HG03439 (cell line): ENCODE measurements around the gene UGT1A8.
"Not testable (repeated sequence)": the region's sequence is repeated elsewhere in the genome, so short reads cannot be mapped to it uniquely, and the experiment has no call there.

ENCODE experiments used
- ATAC-seq: cut with Tn5 transposase; IDR thresholded peaks from one replicate; pipeline ENCODE4 v1.9.1; 2021; ENCODE audit warnings: mild to moderate bottlenecking, moderate library complexity; ENCODE audit not compliant: unreplicated experiment

Gene UGT1A8

DNA sequence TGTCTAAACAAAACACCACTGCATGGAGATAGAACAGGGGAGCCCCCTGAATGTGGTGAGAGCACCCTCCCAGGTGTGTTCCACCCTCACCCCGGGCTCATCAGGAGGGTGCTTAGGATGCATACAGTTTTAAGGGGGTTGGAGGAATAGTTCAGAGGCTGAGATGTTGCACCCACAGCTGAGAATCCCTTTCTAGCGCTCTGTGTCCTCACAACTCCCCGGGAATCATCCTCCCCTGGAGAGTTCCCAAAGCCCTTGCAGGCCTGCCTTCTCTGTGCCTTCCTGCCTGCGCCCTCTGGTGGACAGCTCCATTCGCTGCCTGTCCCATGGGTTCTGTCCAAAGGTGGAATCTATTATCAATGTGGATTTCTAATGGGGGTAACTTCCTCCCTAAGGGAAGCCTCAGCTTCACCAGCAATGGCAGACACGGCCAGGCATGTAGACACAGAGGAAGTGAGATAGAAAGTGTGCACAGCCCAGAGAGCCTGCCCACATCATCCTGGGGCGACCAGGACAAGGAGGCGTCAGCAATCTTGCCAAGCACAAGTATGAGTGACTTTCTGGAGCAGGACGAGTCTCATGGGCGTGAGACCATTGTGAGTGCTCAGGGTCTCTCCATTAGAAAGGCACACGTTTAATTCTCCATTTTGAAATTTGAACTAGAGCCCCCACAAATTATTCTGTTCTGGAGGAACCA lies 94.0 kb downstream of the UGT1A8 start:
- peak; percentile 69 for ATAC-seq

DNA sequence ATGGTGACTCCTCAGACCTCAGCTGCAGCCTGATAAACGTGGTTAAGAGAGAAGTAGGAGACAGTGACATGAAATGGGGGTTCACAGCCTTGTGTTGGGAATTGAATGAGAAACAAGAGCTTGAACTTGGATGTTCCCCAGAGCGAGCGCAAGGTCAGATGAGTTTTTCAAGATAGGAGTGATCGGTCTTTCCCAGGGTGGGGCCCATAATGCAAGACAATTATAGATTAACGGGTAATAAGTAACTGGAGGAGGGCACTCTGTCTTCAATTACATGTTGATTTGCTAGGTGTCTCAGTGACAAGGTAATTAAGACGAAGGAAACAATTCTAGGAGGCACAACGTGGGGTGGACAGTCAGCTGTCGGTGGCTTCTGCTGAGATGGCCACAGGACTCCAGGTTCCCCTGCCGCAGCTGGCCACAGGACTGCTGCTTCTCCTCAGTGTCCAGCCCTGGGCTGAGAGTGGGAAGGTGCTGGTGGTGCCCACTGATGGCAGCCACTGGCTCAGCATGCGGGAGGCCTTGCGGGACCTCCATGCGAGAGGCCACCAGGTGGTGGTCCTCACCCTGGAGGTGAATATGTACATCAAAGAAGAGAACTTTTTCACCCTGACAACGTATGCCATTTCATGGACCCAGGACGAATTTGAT lies 95.3 kb downstream of the UGT1A8 start, which contains the start of gene UGT1A5:
TSS of gene UGT1A5 (plus strand) at position 297 of the 651 bp plus-strand sequence. CDS start at position 382, 85 bp downstream.
- no peak for ATAC-seq

DNA sequence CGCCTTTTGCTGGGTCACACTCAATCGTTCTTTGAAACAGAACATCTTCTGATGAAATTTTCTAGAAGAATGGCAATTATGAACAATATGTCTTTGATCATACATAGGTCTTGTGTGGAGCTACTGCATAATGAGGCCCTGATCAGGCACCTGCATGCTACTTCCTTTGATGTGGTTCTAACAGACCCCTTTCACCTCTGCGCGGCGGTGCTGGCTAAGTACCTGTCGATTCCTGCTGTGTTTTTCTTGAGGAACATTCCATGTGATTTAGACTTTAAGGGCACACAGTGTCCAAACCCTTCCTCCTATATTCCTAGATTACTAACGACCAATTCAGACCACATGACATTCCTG lies 95.8 kb downstream of the UGT1A8 start:
- no peak for ATAC-seq

DNA sequence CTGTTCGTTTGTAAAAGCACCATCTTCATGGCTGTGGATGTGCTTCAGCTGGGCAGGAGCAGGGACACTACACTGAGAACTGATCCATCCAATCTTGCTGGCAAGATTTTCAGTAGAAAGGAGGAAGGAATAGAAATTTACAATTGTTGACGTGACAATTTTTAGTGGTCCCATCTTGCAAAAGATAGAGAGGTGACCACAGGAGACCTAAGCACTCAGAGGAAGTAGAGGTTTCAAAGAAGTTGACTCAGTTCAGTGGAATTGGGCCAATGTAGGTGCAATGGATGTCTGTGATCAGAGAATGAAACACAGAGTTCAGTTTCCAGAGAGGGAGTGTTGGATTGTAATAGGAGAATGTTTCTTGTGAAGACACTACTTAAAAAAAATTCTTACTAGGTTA lies 96.7 kb downstream of the UGT1A8 start:
- no peak for ATAC-seq

GRCh38 chr2:233718552-233718951 lies 101.1 kb downstream of the UGT1A8 start, which contains the start of gene UGT1A4:
UGT1A4 (plus strand) TSS chr2:233718736; CDS start chr2:233718821, 85 bp downstream.
- ATAC-seq: no peak

DNA sequence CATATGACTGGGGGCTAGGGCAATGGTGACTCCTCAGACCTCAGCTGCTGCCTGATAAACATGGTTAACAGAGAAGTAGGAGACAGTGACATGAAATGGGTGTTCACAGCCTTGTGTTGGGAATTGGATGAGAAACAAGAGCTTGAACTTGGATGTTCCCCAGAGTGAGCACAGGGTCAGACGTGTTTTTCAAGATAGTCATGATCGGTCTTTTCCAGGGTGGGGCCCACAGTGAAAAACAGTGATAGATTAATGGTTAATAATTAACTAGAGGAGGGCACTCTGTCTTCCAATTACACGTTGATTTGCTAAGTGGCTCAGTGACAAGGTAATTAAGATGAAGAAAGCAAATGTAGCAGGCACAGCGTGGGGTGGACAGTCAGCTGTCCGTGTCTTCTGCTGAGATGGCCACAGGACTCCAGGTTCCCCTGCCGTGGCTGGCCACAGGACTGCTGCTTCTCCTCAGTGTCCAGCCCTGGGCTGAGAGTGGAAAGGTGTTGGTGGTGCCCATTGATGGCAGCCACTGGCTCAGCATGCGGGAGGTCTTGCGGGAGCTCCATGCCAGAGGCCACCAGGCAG lies 111.4 kb downstream of the UGT1A8 start, which contains the start of gene UGT1A3:
TSS of gene UGT1A3 (plus strand) at position 320 of the 579 bp plus-strand sequence. CDS start at position 405, 85 bp downstream.
- no peak for ATAC-seq

DNA sequence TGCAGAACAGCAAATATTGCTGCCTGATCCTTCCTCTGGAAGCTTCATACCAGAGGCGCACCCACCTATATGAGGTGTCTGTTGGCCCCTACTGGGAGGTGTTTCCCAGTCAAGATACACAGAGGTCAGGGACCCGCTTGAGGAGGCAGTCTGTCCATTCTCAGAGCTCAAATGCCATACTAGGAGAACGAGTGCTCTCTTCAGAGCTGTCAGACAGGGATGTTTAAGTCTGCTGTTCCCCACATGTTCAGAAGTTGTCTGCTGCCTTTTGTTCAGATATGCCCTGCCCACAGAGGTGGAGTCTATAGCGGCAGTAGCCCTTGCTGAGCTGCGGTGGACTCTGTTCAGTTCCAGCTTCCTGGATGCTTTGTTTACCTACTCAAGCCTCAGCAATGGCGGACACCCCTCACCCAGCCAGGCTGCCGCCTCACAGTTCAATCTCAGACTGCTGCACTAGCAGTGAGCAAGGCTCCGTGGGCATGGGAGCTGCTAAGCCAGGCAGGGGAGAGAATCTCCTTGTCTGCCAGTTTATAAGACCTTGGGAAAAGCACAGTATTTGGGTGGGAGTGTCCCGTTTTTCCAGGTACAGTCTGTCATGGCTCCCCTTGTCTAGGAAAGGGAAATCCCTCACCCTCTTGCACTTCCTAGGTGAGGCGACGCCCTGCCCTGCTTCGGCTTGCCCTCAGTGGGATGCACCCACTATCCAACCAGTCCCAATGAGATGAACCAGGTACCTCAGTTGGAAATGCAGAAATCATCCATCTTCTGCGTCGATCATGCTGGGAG lies 119.6 kb downstream of the UGT1A8 start:
- not testable (repeated sequence) for ATAC-seq

- ATAC-seq: no peak
These were observed 123.4 kb downstream of the UGT1A8 start for GRCh38 chr2:233740870-233741269.

DNA sequence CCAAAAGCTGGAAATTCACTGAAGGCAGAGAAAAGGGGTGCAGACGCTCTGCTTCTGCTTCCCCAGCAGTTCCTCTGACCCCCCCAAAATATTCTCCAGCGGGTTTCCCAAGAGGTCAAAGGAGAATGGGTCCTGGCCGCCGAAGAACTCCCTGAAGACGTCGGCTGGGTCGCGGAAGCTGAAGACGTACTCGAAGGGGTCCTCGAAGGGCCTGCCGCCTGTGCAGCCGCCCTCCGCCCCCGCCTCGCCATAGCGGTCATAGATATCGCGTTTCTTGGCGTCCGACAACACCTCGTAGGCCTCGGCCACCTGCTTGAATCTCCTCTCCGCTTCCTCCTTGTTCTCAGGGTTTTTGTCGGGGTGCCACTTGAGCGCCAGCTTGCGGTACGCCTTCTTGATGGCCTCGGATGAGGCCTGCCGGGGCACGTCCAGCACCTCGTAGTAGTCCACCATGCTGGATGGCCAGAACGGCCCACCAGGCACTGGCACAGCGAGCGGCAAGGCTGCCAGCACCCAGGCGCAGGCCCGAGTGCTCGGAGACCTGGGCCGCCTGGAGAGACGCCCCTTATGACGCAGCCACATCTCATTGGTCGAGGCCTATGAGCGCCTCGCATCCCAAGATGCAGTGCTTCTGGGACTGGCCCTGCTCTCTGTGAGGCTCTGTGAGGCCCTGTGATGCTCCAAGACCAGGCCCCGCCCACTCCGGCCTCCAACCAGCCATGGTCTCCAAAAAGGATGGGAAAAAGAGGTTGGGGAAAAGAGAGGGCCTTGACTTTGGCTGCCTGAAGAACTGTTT lies 126.2 kb downstream of the UGT1A8 start:
- ATAC-seq: no peak

DNA sequence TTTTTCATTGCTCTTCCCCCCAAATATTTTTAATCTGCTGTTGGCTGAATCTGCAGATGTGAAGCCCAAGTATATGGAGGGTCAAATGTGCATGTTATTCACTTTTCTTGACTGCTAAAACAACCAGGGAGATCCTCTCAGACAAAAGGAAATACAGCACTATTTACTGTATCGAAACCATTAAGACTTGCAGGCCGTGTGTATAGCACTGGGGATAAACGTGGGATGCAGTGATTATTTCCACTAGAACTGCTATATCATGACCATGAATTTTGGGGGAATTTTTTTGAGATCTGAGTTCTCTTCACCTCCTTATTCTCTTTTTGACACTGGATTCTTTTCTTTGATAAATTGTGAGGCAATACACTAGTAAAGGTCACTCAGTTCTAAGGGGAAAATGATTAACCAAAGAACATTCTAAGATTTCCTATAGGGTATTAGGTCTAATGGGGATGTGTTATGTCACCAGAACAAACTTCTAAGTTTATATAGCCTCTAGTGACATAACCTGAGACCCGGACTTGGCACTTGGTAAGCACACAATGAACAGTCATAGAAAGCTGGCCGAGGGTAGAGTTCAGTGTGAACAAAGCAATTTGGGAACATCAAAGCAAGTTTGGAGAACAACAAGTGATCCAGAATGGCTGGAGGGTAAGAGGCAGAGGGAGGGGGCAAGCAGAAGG lies 127.8 kb downstream of the UGT1A8 start:
- ATAC-seq: no peak

- ATAC-seq: not testable (repeated sequence)
These were observed 128.4 kb downstream of the UGT1A8 start for GRCh38 chr2:233745838-233746237.

GRCh38 chr2:233746475-233747282 lies 129.2 kb downstream of the UGT1A8 start:
- no peak for ATAC-seq

- ATAC-seq: no peak
These were observed 129.8 kb downstream of the UGT1A8 start for GRCh38 chr2:233747283-233747544.

DNA sequence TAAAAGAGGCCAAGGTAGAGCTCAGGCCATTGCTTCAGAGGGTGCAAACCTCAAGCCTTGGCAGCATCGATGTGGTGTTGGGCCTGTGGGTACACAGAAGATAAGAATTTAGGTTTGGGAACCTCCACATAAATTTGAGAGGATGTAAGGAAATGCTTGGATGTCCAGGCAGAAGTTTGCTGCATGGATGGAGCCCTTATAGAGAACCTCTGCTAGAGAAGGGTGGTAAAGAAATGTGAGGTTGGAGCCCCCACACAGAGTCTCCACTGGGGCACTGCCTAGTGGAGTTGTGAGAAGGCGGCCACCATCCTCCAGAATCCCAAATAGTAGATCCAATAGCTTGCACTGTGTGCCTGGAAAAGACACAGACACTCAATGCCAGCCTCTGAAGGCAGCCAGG lies 133.3 kb downstream of the UGT1A8 start:
- ATAC-seq: not testable (repeated sequence)

DNA sequence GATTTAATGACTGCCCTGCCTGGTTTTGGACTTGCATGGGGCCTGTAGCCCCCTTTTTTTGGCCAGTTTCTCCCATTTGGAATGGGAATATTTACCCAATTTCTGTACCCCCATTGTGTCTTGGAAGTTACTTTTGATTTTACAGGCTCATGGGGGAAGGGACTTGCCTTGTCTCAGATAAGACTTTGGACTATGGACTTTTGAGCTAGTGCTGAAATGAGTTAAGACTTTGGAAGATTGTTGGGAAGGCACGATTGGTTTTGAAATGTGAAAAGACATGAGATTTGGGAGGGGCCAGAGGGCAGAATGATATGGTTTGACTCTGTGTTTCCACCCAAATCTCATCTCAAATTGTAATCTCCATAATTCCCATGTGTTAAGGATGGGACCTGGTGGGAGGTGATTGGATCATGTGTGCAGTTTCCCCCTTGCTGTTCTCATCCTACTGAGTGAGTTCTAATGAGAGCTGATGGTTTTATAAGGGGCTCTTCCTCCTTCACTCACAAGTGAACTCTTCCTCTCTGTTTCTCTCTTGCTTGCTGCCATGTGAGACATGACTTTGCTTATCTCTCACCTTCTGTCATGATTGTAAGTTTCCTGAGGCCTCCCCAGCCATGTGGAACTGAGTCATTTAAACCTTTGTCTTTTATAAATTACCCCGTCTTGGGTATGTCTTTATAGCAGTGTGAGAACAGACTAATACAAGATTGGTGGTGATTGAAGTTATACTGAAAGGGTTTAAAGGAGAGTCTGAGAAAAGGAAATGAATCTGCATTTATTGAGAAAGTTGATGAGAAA lies 134.0 kb downstream of the UGT1A8 start:
- not testable (repeated sequence) for ATAC-seq

GRCh38 chr2:233754872-233755611 lies 137.6 kb downstream of the UGT1A8 start:
- no peak for ATAC-seq

- ATAC-seq: no peak
These were observed 139.1 kb downstream of the UGT1A8 start for GRCh38 chr2:233756429-233757081.
